ENCODE results near the gene ATP2C2.

The ATP2C2 gene

DNA sequence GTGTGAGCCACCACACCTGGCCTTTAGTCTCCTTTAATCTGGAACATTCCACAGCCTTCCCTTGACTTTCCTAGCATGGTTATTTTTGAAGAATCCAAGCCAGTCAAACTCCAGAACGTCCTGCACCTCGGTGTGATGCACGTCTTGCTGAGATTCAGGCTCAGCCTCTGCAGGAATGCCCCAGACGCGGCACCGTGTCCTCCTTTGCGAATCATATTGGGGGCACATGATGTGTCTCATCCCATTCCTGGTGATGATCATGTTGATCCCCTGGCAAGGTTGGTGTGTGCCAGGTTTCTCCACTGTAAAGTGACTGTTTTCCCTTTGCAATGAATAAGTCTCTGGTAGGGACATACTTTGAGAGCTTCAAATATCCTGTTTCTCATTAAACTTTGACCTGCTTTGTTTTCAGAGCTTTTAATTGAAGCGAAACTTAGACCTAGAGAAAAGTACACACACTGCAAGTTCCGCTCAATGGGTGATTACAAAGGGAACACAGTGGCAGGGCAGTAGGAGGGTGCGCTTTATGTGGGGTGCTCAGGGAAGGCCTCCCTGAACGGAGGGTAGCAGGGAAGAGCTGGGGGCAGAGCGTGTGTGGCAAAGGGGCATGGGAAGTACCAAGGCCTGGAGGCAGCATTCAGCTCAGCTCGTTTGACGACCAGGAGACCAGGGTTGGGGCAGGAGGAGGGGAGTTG is 9.6 kb upstream of the ATP2C2 start:
- Histone ChIP-seq H3K9ac (ENCODE audit: low read length) (no peak overlapping the region), H3K27ac (ENCODE audit: low read length) (no peak overlapping the region), H3K9me3 (ENCODE audit: control insufficient read depth, low read depth, low read length) (no peaks in the 10 kb centered on the region), H3K4me1 (ENCODE audit: control insufficient read depth, low read depth, low read length) (peaks cover 3% of the 10 kb centered on the region), H3K27me3 (ENCODE audit: control insufficient read depth, insufficient read depth, low read length) (no peaks in the 10 kb centered on the region), H3K36me3 (ENCODE audit: control insufficient read depth, low read depth, low read length) (no peaks in the 10 kb centered on the region), H3K4me3 (ENCODE audit: low read length) (no peak overlapping the region)

DNA sequence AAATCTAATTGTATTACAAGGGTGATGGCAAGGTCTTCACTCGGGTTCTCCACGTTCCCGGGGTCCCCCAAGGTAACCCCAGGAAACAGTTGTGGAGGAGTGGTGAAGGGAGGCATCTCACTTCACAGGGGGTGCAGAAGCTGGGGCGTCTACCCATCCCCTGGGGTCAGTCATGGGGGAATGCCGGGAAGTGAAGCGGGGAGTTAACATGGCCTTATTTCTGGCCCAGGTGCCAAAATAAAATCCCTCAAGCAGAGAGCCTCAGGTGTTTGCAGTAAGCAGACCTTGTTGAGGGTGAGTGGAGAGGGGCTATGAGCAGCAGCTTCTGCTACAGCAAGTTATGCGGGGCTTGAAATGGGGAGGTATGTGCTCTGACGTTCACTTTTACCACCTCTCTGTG is 9.0 kb upstream of the ATP2C2 start:
- Histone ChIP-seq H3K27me3 (ENCODE audit: control insufficient read depth, insufficient read depth, low read length) (no peaks in the 10 kb centered on the region), H3K9ac (ENCODE audit: low read length) (no peak overlapping the region), H3K4me1 (ENCODE audit: control insufficient read depth, low read depth, low read length) (peaks cover 3% of the 10 kb centered on the region), H3K27ac (ENCODE audit: low read length) (no peak overlapping the region), H3K4me3 (ENCODE audit: low read length) (no peak overlapping the region), H3K9me3 (ENCODE audit: control insufficient read depth, low read depth, low read length) (no peaks in the 10 kb centered on the region), H3K36me3 (ENCODE audit: control insufficient read depth, low read depth, low read length) (no peaks in the 10 kb centered on the region)

DNA sequence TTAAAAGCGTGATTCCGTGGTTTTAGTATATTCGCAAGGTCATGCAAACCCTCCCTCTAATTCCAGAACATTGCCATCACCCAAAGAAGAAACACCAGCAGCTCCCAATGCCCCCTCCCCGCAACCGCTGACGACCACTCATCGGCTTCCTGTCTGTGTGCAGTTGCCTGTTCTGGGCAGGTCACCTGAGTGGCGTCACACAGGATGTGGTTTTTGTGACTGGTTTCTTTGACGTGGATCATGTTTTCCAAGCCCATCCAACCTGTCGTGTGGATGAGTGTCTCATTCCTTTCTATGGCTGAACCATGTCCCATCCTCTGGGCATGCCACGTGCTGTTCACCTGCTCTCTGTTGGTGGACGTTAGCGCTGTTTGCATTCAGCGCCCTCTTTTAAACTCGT is 8.2 kb upstream of the ATP2C2 start:
- H3K4me1 ChIP-seq (ENCODE audit: control insufficient read depth, low read depth, low read length), result peaks cover 3% of the 10 kb centered on the region
- H3K9me3 ChIP-seq (ENCODE audit: control insufficient read depth, low read depth, low read length), result no peaks in the 10 kb centered on the region
- no peaks in the 10 kb centered on the region for H3K27me3 ChIP-seq (ENCODE audit: control insufficient read depth, insufficient read depth, low read length)
- no peak overlapping the region for H3K4me3 ChIP-seq (ENCODE audit: low read length)
- no peak overlapping the region for H3K27ac ChIP-seq (ENCODE audit: low read length)
- no peak overlapping the region for H3K9ac ChIP-seq (ENCODE audit: low read length)
- no peaks in the 10 kb centered on the region for H3K36me3 ChIP-seq (ENCODE audit: control insufficient read depth, low read depth, low read length)

DNA sequence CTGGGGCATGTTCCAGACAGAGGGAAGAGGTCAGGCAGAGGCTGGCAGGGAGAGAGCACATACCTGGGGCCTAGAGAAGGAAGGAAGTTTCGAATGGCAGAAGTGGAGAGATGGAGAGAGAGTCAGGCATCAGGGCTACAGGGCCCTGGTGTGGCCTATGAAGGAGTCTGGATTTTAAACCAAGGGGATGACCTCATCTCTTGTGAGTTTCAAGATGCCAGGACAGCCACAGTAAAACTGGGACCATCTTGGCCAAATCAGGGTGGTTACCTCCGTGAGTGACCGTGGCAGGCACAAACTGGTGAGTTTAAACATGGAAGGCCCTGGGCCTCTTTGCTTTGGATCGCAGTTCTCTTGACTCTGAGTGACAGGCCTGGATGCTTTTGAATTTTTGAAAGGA is 7.6 kb upstream of the ATP2C2 start:
- no peak overlapping the region for H3K4me3 ChIP-seq (ENCODE audit: low read length)
- H3K27ac ChIP-seq (ENCODE audit: low read length), result no peak overlapping the region
- no peaks in the 10 kb centered on the region for H3K36me3 ChIP-seq (ENCODE audit: control insufficient read depth, low read depth, low read length)
- H3K9ac ChIP-seq (ENCODE audit: low read length), result no peak overlapping the region
- peaks cover 3% of the 10 kb centered on the region for H3K4me1 ChIP-seq (ENCODE audit: control insufficient read depth, low read depth, low read length)
- H3K9me3 ChIP-seq (ENCODE audit: control insufficient read depth, low read depth, low read length), result no peaks in the 10 kb centered on the region
- no peaks in the 10 kb centered on the region for H3K27me3 ChIP-seq (ENCODE audit: control insufficient read depth, insufficient read depth, low read length)

DNA sequence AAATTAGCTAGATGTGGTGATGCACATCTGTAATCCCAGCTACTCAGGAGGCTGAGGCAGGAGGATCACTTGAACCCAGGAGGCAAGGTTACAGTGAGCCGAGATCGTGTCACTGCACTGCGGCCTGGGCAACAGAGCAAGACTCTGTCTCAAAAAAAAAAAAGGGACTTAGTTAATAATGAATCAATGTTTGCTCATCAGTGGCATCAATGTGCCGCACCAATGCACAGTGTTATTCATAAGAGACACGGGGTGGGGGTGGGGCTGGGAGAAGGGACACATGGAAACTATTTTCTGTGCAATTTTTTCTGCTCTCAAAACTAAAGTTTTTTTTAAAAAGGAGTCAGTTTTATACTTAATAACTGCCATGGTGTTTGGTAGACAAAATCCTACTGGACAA is 6.8 kb upstream of the ATP2C2 start:
- Histone ChIP-seq H3K9ac (ENCODE audit: low read length) (no peak overlapping the region), H3K9me3 (ENCODE audit: control insufficient read depth, low read depth, low read length) (no peaks in the 10 kb centered on the region), H3K4me1 (ENCODE audit: control insufficient read depth, low read depth, low read length) (peaks cover 3% of the 10 kb centered on the region), H3K4me3 (ENCODE audit: low read length) (no peak overlapping the region), H3K27ac (ENCODE audit: low read length) (no peak overlapping the region), H3K27me3 (ENCODE audit: control insufficient read depth, insufficient read depth, low read length) (no peaks in the 10 kb centered on the region), H3K36me3 (ENCODE audit: control insufficient read depth, low read depth, low read length) (no peaks in the 10 kb centered on the region)

DNA sequence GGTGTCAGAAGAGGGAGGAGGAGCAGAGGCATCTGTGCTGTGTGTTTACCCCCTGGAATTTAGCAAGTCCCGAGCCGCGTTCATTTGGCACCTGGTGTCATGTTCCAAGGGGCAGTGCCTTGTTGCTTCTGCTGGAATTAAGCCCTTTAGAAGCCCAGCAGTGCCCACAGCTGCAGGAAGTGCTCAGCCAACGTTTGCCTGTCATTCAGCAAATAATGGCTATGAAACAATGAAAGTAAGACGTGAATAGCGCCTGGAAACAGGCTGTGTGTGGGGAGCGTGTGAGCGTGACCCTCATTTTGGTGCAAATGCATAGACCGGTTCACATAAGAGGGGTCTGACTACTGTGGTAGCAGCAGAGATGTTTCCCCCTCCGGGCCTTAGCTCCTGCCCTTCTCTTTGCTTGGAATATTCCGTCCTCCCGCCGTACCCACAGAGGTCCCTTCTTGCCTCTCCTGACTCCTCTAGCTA is 5.8 kb upstream of the ATP2C2 start:
- H3K27me3 ChIP-seq (ENCODE audit: control insufficient read depth, insufficient read depth, low read length), result peaks cover 9% of the 10 kb centered on the region
- H3K4me1 ChIP-seq (ENCODE audit: control insufficient read depth, low read depth, low read length), result peaks cover 3% of the 10 kb centered on the region
- H3K36me3 ChIP-seq (ENCODE audit: control insufficient read depth, low read depth, low read length), result no peaks in the 10 kb centered on the region
- no peak overlapping the region for H3K9ac ChIP-seq (ENCODE audit: low read length)
- H3K27ac ChIP-seq (ENCODE audit: low read length), result no peak overlapping the region
- H3K9me3 ChIP-seq (ENCODE audit: control insufficient read depth, low read depth, low read length), result no peaks in the 10 kb centered on the region
- no peak overlapping the region for H3K4me3 ChIP-seq (ENCODE audit: low read length)

DNA sequence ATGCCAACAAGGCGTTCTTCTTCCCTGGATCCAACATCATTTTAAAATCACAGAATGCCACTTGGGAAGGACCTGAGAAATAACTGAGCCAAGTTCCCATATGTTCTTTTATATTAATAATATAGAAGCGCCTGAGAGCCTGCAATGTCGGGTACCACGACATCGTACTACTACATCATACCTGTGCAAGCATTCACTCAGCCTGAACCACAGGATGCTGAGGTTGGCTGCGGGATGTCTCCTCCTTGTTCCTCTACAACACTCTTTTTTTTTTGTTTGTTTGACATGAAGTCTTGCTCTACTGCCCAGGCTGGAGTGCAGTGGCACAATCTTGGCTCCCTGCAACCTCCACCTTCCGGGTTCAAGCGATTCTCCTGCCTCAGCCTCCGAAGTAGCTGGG is 2.1 kb upstream of the ATP2C2 start:
- H3K27ac ChIP-seq (ENCODE audit: low read length), result no peak overlapping the region
- peaks cover 35% of the 10 kb centered on the region for H3K27me3 ChIP-seq (ENCODE audit: control insufficient read depth, insufficient read depth, low read length)
- peaks cover 16% of the 10 kb centered on the region for H3K4me1 ChIP-seq (ENCODE audit: control insufficient read depth, low read depth, low read length)
- no peaks in the 10 kb centered on the region for H3K36me3 ChIP-seq (ENCODE audit: control insufficient read depth, low read depth, low read length)
- H3K4me3 ChIP-seq (ENCODE audit: low read length), result no peak overlapping the region
- no peak overlapping the region for H3K9ac ChIP-seq (ENCODE audit: low read length)
- H3K9me3 ChIP-seq (ENCODE audit: control insufficient read depth, low read depth, low read length), result no peaks in the 10 kb centered on the region

DNA sequence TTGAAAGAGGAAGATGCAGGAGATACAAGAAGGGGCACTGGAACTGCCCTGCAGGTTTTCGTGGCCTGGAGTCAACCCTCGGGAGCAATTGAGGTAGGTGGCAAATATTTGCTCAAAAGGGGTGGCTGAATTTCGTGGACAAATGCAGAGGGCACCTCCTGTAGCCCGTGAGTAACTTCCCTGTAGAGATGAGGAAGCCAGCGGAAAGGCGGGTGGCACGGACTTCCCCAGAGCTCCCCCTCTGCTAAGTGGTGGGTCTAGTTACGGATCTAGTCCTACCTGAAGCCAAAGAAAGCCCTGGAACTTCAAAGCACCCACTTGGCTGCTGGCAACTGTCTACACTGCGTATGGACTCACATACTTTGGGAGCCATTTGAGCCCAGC is 1.0 kb upstream of the ATP2C2 start:
- Histone ChIP-seq H3K4me1 (ENCODE audit: control insufficient read depth, low read depth, low read length) (peaks cover 13% of the 10 kb centered on the region), H3K36me3 (ENCODE audit: control insufficient read depth, low read depth, low read length) (no peaks in the 10 kb centered on the region), H3K4me3 (ENCODE audit: low read length) (no peak overlapping the region), H3K27me3 (ENCODE audit: control insufficient read depth, insufficient read depth, low read length) (peaks cover 35% of the 10 kb centered on the region), H3K27ac (ENCODE audit: low read length) (no peak overlapping the region), H3K9ac (ENCODE audit: low read length) (no peak overlapping the region), H3K9me3 (ENCODE audit: control insufficient read depth, low read depth, low read length) (no peaks in the 10 kb centered on the region)

DNA sequence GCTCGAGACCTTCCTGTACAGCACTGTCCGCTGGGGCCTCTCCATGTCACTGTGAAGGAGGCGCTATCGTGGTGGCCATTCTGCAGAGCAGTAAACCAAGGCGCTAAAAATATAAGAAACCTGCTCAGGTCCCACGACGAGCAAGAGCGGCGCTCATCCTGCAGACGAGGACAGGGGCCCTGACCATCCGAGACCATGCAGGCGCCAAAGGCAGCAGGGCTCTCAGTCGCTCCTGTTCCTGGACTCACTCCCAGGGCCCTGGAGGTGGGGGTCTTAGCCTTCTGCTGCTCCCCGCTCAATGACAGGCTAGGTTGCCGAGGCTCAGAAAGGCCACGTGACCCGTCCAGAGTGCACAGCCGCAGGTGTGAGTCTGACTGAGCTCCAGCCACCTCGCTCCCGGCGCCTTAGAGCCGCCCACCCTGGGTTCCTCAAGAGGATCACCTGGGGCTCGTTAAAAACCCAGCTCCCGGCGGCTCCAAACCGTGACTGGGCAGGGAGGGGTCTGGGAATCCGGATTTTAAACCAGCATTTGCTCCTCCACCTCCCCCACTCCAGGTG is 509 bp upstream of the ATP2C2 start:
- peaks cover 35% of the 10 kb centered on the region for H3K27me3 ChIP-seq (ENCODE audit: control insufficient read depth, insufficient read depth, low read length)
- peak overlapping the region; percentile 20 for H3K9ac ChIP-seq (ENCODE audit: low read length)
- no peak overlapping the region for H3K27ac ChIP-seq (ENCODE audit: low read length)
- H3K36me3 ChIP-seq (ENCODE audit: control insufficient read depth, low read depth, low read length), result no peaks in the 10 kb centered on the region
- peaks cover 13% of the 10 kb centered on the region for H3K4me1 ChIP-seq (ENCODE audit: control insufficient read depth, low read depth, low read length)
- peak overlapping the region; percentile 65 for H3K4me3 ChIP-seq (ENCODE audit: low read length)
- H3K9me3 ChIP-seq (ENCODE audit: control insufficient read depth, low read depth, low read length), result no peaks in the 10 kb centered on the region

DNA sequence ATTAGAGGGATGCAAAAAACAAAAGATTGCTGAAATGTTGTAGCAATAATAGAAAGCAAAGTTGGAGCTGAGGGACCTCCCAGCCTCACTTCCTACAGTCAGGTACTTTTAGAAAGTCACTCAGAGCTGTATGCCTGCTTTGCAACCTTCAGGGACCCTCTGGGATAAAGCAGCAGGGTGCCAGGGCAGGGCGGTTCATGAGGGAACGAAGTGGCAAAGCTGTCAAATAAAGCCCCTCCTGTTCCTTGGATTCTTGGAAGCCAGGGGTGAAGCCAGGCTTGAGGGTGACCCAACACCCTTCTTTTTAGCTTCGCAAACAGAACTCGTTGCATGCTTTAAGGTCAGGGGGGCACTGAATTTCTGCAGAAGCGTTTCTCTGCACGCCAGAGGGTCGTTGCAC is 767 bp downstream of the ATP2C2 start:
- peaks cover 35% of the 10 kb centered on the region for H3K27me3 ChIP-seq (ENCODE audit: control insufficient read depth, insufficient read depth, low read length)
- H3K9me3 ChIP-seq (ENCODE audit: control insufficient read depth, low read depth, low read length), result no peaks in the 10 kb centered on the region
- H3K4me1 ChIP-seq (ENCODE audit: control insufficient read depth, low read depth, low read length), result peaks cover 13% of the 10 kb centered on the region
- H3K27ac ChIP-seq (ENCODE audit: low read length), result no peak overlapping the region
- no peak overlapping the region for H3K9ac ChIP-seq (ENCODE audit: low read length)
- H3K4me3 ChIP-seq (ENCODE audit: low read length), result peak overlapping the region; percentile 65
- H3K36me3 ChIP-seq (ENCODE audit: control insufficient read depth, low read depth, low read length), result no peaks in the 10 kb centered on the region

DNA sequence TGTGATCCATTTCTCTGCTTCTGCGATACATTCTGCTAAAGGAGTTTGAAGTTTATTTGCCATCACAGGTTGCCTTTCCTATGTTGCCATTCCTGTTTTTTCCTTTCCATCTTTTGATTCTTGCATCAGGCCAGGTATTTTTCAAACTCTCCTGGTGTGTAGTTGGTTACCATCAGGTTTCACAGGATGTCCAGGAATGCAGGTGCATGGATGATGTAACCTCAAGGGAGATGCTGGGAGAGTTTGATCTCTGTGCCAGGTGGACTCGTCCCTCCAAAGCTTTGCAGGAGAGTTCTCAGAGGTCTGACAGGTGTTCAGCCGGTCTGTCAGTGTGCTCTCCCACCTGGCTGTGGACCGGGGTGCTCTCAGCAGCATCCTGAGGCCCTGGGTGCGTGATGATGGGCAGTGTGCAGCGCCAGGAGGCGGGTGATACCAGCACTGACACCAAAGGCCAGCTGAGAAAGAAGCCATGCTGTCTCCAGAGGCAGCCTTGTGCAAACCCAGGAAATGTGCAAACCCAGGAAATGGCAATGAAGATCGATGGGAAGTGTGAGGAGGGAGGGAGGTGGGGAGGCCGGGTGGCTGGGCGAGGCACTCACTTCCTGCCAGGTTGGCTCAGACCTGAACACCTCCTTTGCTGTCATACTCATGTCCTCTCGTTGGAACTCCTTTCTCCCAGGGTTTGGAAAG is 1.7 kb downstream of the ATP2C2 start:
- no peak overlapping the region for H3K27ac ChIP-seq (ENCODE audit: low read length)

More for the DNA sequence above, 1.7 kb downstream of the ATP2C2 start:
- no peaks in the 10 kb centered on the region for H3K9me3 ChIP-seq (ENCODE audit: control insufficient read depth, low read depth, low read length)
- H3K27me3 ChIP-seq (ENCODE audit: control insufficient read depth, insufficient read depth, low read length), result peaks cover 35% of the 10 kb centered on the region
- H3K9ac ChIP-seq (ENCODE audit: low read length), result no peak overlapping the region
- no peaks in the 10 kb centered on the region for H3K36me3 ChIP-seq (ENCODE audit: control insufficient read depth, low read depth, low read length)
- H3K4me3 ChIP-seq (ENCODE audit: low read length), result no peak overlapping the region
- H3K4me1 ChIP-seq (ENCODE audit: control insufficient read depth, low read depth, low read length), result peaks cover 13% of the 10 kb centered on the region

Measured in iPS-18a (cell line).